Effector memory CD8-positive, alpha-beta T cell (primary cell): ENCODE data around the gene FTO.

Experiments
- ATAC-seq: fragments of 150-1000 bp; cut with Tn5 transposase; replicated peaks from 2 replicates; pipeline ENCODE4 v1.10.0; 2021; ENCODE audit warnings: mild to moderate bottlenecking, moderate library complexity
- DNase-seq, 3 experiments: peaks; one replicate each; pipeline ENCODE4 v3.0.0; 2021
- H3K27ac Mint-ChIP-seq, 2 donors: one replicate each; pipeline ENCODE4 v1.8.0; 2022; ENCODE audit warnings: mild to moderate bottlenecking in 2 of 2, mixed read lengths in 2 of 2, moderate library complexity in 2 of 2
- H3K27me3 Mint-ChIP-seq, 2 donors: one replicate each; pipeline ENCODE4 v1.8.0; 2022; ENCODE audit warnings: mixed read lengths in 2 of 2
- H3K36me3 Mint-ChIP-seq: one replicate; pipeline ENCODE4 v1.8.0; 2022; ENCODE audit warnings: mild to moderate bottlenecking, moderate library complexity, mixed read lengths; ENCODE audit not compliant: insufficient read depth
- H3K4me1 Mint-ChIP-seq, 2 donors: one replicate each; pipeline ENCODE4 v1.8.0; 2022; ENCODE audit warnings: low read depth in 2 of 2, mixed read lengths in 2 of 2
- H3K4me3 Mint-ChIP-seq, 2 donors: one replicate each; pipeline ENCODE4 v1.8.0; 2022; ENCODE audit warnings: mild to moderate bottlenecking in 2 of 2, mixed read lengths in 2 of 2, moderate library complexity in 2 of 2
- H3K9me3 Mint-ChIP-seq, 2 donors: one replicate each; pipeline ENCODE4 v1.8.0; 2022; ENCODE audit warnings: mixed read lengths in 2 of 2

FTO gene

GRCh38 chr16:53817117-53817755 lies 113.3 kb downstream of the FTO start:
- no peak for ATAC-seq
- peaks cover 13 to 24% of the 10 kb centered on the region in 2 donors for H3K4me1 Mint-ChIP-seq
- DNase-seq: no peak

GRCh38 chr16:53817812-53818550 lies 114.0 kb downstream of the FTO start:
- DNase-seq: no peak
- Mint-ChIP-seq H3K4me3 (no peak overlapping the region), H3K27ac (no peak overlapping the region), H3K9me3 (no peaks in the 10 kb centered on the region), H3K36me3 (no peaks in the 10 kb centered on the region), H3K4me1 (peaks cover 13 to 25% of the 10 kb centered on the region in 2 donors), H3K27me3 (no peaks in the 10 kb centered on the region)
- ATAC-seq: no peak

More at GRCh38 chr16:53817117-53817755, 113.3 kb downstream of the FTO start:
- H3K36me3 Mint-ChIP-seq: no peaks in the 10 kb centered on the region
- H3K4me3 Mint-ChIP-seq: no peak overlapping the region
- no peak overlapping the region for H3K27ac Mint-ChIP-seq
- no peaks in the 10 kb centered on the region for H3K9me3 Mint-ChIP-seq
- H3K27me3 Mint-ChIP-seq: no peaks in the 10 kb centered on the region

GRCh38 chr16:53821487-53821886 lies 117.5 kb downstream of the FTO start:
- Mint-ChIP-seq H3K9me3 (no peaks in the 10 kb centered on the region), H3K27me3 (no peaks in the 10 kb centered on the region), H3K4me1 (peaks cover 7 to 13% of the 10 kb centered on the region in 2 donors), H3K4me3 (no peak overlapping the region), H3K36me3 (no peaks in the 10 kb centered on the region), H3K27ac (peak overlapping the region; percentile 16 to 26)
- no peak for DNase-seq
- ATAC-seq: no peak

- peak overlapping the region; percentile 16 to 26 for H3K27ac Mint-ChIP-seq
- H3K4me1 Mint-ChIP-seq: peaks cover 6 to 12% of the 10 kb centered on the region in 2 donors
- no peaks in the 10 kb centered on the region for H3K36me3 Mint-ChIP-seq
- no peak overlapping the region for H3K4me3 Mint-ChIP-seq
- no peaks in the 10 kb centered on the region for H3K27me3 Mint-ChIP-seq
- ATAC-seq (no peak), DNase-seq (no peak)
- H3K9me3 Mint-ChIP-seq: no peaks in the 10 kb centered on the region
These were observed 118.1 kb downstream of the FTO start for GRCh38 chr16:53821957-53822625.

DNA sequence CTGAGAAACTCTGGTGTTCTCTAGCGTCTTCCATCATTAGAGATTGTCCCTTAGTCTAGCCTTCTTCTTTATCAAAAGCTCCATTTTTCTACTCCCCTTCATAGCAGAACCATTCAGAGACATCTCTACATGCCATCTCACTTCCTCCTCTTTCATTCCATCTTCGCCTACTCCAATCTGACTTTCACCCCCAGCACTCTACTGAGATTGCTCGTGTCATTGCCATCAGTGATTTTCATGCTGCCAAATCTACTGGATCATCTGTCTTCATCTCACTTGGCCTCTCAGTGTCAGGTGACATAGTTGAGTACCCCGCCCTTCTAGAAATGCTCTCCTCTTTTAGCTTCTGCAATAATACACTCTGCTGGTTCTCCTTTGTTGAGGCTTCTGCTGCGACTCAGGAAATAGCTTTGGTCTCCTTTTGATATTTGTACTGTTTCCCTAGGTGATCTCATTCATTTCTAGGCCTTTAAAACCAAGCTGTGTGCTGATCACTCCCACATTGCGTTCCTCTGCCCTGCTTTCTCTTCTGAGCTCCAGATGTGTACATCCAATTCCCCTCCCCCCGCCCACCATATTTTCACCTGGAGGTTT lies 119.1 kb downstream of the FTO start:
- H3K27me3 Mint-ChIP-seq: no peaks in the 10 kb centered on the region
- peak; percentile 94 for ATAC-seq
- DNase-seq: peak in 1 of 3 experiments; percentile 10

DNA sequence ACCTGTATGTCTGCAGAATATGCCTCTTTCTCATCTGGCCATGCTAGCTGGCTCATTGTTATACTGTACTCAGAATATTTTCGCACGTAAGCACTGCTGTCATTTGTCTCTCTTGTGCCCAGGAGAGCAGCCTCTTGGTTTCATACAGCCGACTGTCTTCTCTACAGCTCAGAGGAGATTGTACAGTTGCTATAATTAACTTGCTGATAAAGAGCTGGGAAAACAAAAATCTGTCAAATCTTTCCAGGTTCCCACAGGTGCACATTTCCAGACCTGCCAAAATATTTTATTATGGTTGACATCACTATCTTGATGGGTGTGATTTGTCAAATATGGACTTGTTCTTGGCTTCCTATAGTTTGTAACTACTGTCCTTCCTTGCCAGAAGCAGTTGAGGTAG lies 122.7 kb downstream of the FTO start:
- peaks cover 4% of the 10 kb centered on the region for H3K36me3 Mint-ChIP-seq
- peaks cover 6 to 20% of the 10 kb centered on the region in 2 donors for H3K4me1 Mint-ChIP-seq
- no peak for DNase-seq
- no peaks in the 10 kb centered on the region for H3K9me3 Mint-ChIP-seq
- H3K27ac Mint-ChIP-seq: no peak overlapping the region
- no peaks in the 10 kb centered on the region for H3K27me3 Mint-ChIP-seq
- no peak for ATAC-seq
- H3K4me3 Mint-ChIP-seq: no peak overlapping the region

More for the DNA sequence above, 119.1 kb downstream of the FTO start:
- no peak overlapping the region for H3K4me3 Mint-ChIP-seq
- H3K36me3 Mint-ChIP-seq: peaks cover under 1% of the 10 kb centered on the region
- no peaks in the 10 kb centered on the region for H3K9me3 Mint-ChIP-seq
- no peak overlapping the region for H3K27ac Mint-ChIP-seq
- peaks cover 6 to 12% of the 10 kb centered on the region in 2 donors for H3K4me1 Mint-ChIP-seq

DNA sequence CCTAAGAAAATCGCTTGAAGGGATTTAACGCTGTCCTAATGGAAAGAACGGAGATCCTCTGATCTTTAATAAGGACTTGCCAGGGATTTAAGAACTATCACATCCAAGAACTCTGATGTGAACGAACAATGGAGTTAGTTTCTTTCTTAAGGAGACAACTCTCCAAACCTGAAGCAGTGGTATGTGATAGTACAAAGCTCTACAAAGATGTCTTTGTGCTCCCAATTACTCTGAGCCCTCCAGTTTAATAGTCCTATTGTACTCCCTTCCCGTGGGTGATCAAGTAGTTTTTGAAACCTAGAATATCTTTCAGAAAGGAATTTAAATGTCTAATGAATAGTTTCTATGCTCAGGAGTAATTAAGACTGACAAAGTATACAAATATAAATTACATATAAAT lies 123.8 kb downstream of the FTO start:
- no peaks in the 10 kb centered on the region for H3K9me3 Mint-ChIP-seq
- H3K4me3 Mint-ChIP-seq: no peak overlapping the region

DNA sequence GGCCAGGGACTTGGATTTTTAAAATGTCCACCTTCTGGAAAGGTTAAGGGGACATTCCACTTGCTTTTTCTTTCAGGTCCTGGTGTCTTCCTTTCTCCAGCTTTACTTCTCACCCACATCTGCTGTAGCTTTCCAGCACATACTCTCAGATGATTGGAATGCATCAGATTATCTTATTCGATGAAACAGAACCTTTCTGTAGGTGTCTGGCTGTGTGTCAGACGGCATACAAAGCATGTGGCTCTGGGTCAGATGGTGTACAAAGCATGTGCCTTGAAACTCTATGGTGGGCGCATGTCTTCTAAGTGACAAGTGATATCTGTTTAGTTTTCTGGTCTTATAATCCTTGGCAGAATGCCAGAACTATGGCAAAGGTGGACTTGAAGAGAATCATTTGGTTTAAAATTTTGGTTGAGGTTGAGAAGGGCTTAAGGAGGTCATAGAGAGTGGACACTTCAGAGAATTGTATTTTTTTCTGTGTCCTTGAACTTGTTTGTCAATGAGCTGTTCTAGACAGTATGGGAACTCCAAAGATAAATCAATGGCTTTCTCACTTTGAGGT lies 125.3 kb downstream of the FTO start:
- peaks cover 4% of the 10 kb centered on the region for H3K36me3 Mint-ChIP-seq
- H3K27ac Mint-ChIP-seq: no peak overlapping the region
- no peaks in the 10 kb centered on the region for H3K9me3 Mint-ChIP-seq
- no peaks in the 10 kb centered on the region for H3K27me3 Mint-ChIP-seq
- DNase-seq (no peak), ATAC-seq (no peak)
- H3K4me3 Mint-ChIP-seq: no peak overlapping the region
- H3K4me1 Mint-ChIP-seq: peaks cover 5 to 16% of the 10 kb centered on the region in 2 donors

More for the DNA sequence above, 123.8 kb downstream of the FTO start:
- Mint-ChIP-seq H3K27me3 (no peaks in the 10 kb centered on the region), H3K27ac (no peak overlapping the region), H3K4me1 (peaks cover 5 to 16% of the 10 kb centered on the region in 2 donors), H3K36me3 (peaks cover 4% of the 10 kb centered on the region)
- no peak for DNase-seq
- ATAC-seq: no peak

GRCh38 chr16:53832896-53833544 lies 129.1 kb downstream of the FTO start:
- H3K4me1 Mint-ChIP-seq: peaks cover 7 to 26% of the 10 kb centered on the region in 2 donors
- no peak for ATAC-seq

GRCh38 chr16:53836142-53836541 lies 132.2 kb downstream of the FTO start:
- Mint-ChIP-seq H3K9me3 (no peaks in the 10 kb centered on the region), H3K27ac (no peak overlapping the region), H3K4me1 (peaks cover 2 to 19% of the 10 kb centered on the region in 2 donors), H3K27me3 (no peaks in the 10 kb centered on the region), H3K4me3 (no peak overlapping the region), H3K36me3 (peaks cover 4% of the 10 kb centered on the region)
- ATAC-seq (no peak), DNase-seq (no peak)

More at GRCh38 chr16:53832896-53833544, 129.1 kb downstream of the FTO start:
- DNase-seq: no peak
- Mint-ChIP-seq H3K36me3 (peaks cover 4% of the 10 kb centered on the region), H3K9me3 (no peaks in the 10 kb centered on the region), H3K27ac (no peak overlapping the region), H3K4me3 (no peak overlapping the region), H3K27me3 (no peaks in the 10 kb centered on the region)

DNA sequence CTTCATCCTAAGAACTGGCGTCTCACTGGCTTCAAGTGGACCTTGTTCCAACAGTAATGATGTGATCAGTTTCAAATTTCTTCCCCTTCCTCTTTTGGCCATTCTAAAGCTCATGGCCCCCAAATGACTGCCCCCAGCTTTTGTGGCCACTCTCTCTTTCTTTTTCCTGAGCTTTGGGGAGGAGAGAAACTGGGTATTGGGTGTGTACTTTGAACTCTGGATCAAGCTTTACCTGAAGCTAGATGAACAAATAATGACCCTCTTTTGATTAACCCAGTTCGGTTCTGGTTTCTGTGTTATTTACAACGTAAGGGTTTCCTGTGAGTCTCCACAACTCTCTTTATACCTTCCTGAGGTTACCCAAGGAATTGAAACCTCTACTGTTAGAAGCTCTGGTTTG lies 132.7 kb downstream of the FTO start:
- Mint-ChIP-seq H3K4me3 (no peak overlapping the region), H3K9me3 (no peaks in the 10 kb centered on the region), H3K27me3 (no peaks in the 10 kb centered on the region), H3K4me1 (peaks cover 2 to 14% of the 10 kb centered on the region in 2 donors), H3K27ac (no peak overlapping the region), H3K36me3 (peaks cover 4% of the 10 kb centered on the region)
- DNase-seq (no peak), ATAC-seq (no peak)

- ATAC-seq: no peak
- Mint-ChIP-seq H3K27me3 (no peaks in the 10 kb centered on the region), H3K27ac (no peak overlapping the region), H3K4me1 (peaks cover 2 to 15% of the 10 kb centered on the region in 2 donors), H3K4me3 (no peak overlapping the region), H3K36me3 (peaks cover 4% of the 10 kb centered on the region), H3K9me3 (no peaks in the 10 kb centered on the region)
- DNase-seq: no peak
These were observed 133.5 kb downstream of the FTO start for GRCh38 chr16:53837426-53837825.

DNA sequence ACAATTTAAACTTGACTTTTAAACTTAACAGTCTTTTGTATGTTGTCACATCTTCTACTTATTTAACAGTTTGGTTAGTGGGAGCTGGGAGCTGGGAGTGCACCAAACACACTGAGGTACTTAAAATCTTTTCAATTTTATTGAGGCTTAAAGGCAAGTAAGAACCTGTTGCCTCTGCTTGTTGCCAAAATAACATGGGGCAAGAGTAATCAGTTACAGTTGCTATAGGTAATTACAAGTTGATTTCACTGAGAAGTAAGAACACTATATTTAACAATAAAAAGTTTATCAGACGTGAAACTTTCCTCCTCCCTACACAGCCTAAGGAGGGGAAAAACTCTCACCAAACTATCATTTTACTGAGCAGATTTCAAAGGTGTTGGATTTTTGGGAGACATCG lies 135.2 kb downstream of the FTO start:
- Mint-ChIP-seq H3K36me3 (peaks cover 4% of the 10 kb centered on the region), H3K9me3 (no peaks in the 10 kb centered on the region), H3K27ac (no peak overlapping the region), H3K4me1 (peaks cover 2 to 15% of the 10 kb centered on the region in 2 donors), H3K27me3 (no peaks in the 10 kb centered on the region), H3K4me3 (no peak overlapping the region)
- DNase-seq (no peak), ATAC-seq (no peak)
